H1 (cell line): ENCODE results near the gene ZBTB9.

Source experiments
- BRCA1 ChIP-seq: IDR thresholded peaks from 2 replicates; pipeline ENCODE4 v1.6.1; 2012; ENCODE audit warnings: low read depth, low read length, improper control_type of control experiment
- CBX8 ChIP-seq: fragments of 300-800, 300-1000 bp; sonication (generic); IDR thresholded peaks from 2 replicates; pipeline ENCODE4 v1.7.1; 2016; ENCODE audit warnings: low read depth, low read length, borderline replicate concordance
- CHD1 ChIP-seq: IDR thresholded peaks from 2 replicates; pipeline ENCODE4 v1.6.1; 2012; ENCODE audit warnings: low read depth, low read length, improper control_type of control experiment
- EGR1 ChIP-seq: IDR thresholded peaks from 2 replicates; pipeline ENCODE4 v1.6.1; 2011; ENCODE audit warnings: low read depth, low read length, borderline replicate concordance
- EZH2 ChIP-seq: fragments of 200-600 bp; sonication (generic); IDR thresholded peaks from 2 replicates; pipeline ENCODE4 v1.7.1; 2012; ENCODE audit warnings: low read depth, mild to moderate bottlenecking, moderate library complexity, low read length, inconsistent platforms; ENCODE audit not compliant: severe bottlenecking
- MAFK ChIP-seq: IDR thresholded peaks from 2 replicates; pipeline ENCODE4 v1.6.1; 2012; ENCODE audit warnings: low read depth, mild to moderate bottlenecking, improper control_type of control experiment, low read length
- POLR2A ChIP-seq, 2 experiments: IDR thresholded peaks; 1 replicate in 1 of 2; 2 replicates in 1 of 2; pipeline ENCODE4 v1.6.1; 2011; ENCODE audit warnings: low read depth in 2 of 2, low read length in 2 of 2, mild to moderate bottlenecking in 2 of 2; ENCODE audit errors: control extremely low read depth in 1 of 2
- RAD21 ChIP-seq, 2 experiments: IDR thresholded peaks in 1 of 2; conservative IDR thresholded peaks in 1 of 2; 2 replicates each; pipeline ENCODE4 v1.6.1; 2011; ENCODE audit warnings: low read depth in 2 of 2, low read length in 2 of 2, improper control_type of control experiment in 1 of 2, inconsistent platforms in 1 of 2, mild to moderate bottlenecking in 1 of 2, moderate library complexity in 1 of 2
- RBBP5 ChIP-seq: IDR thresholded peaks from 2 replicates; pipeline ENCODE4 v1.7.1; 2012; ENCODE audit warnings: low read depth, mild to moderate bottlenecking, inconsistent platforms, low read length, moderate library complexity, borderline replicate concordance
- RFX5 ChIP-seq: IDR thresholded peaks from 2 replicates; pipeline ENCODE4 v1.6.1; 2011; ENCODE audit warnings: low read depth, low read length, improper control_type of control experiment, borderline replicate concordance
- SAP30 ChIP-seq: fragments of 300-600 bp; sonication (generic); IDR thresholded peaks from 2 replicates; pipeline ENCODE4 v1.7.1; 2012; ENCODE audit warnings: low read length, moderate library complexity, mild to moderate bottlenecking, inconsistent platforms; ENCODE audit not compliant: insufficient read depth, insufficient replicate concordance
- SUZ12 ChIP-seq: fragments of 200-600 bp; sonication (generic); IDR thresholded peaks from 2 replicates; pipeline ENCODE4 v1.6.1; 2012; ENCODE audit warnings: mild to moderate bottlenecking, inconsistent platforms, low read length, moderate library complexity, mixed read lengths
- TF ChIP-seq, protein P1 (sequence below), 3 experiments: IDR thresholded peaks; 1 replicate in 2 of 3; 2 replicates in 1 of 3; pipeline versions ENCODE4 v1.5.1 to v1.6.1; 2011; ENCODE audit warnings: low read length in 3 of 3, mild to moderate bottlenecking in 3 of 3, inconsistent platforms in 2 of 3, low read depth in 1 of 3, moderate library complexity in 1 of 3; ENCODE audit not compliant: insufficient read depth in 1 of 3; ENCODE audit errors: control extremely low read depth in 1 of 3

DNA sequence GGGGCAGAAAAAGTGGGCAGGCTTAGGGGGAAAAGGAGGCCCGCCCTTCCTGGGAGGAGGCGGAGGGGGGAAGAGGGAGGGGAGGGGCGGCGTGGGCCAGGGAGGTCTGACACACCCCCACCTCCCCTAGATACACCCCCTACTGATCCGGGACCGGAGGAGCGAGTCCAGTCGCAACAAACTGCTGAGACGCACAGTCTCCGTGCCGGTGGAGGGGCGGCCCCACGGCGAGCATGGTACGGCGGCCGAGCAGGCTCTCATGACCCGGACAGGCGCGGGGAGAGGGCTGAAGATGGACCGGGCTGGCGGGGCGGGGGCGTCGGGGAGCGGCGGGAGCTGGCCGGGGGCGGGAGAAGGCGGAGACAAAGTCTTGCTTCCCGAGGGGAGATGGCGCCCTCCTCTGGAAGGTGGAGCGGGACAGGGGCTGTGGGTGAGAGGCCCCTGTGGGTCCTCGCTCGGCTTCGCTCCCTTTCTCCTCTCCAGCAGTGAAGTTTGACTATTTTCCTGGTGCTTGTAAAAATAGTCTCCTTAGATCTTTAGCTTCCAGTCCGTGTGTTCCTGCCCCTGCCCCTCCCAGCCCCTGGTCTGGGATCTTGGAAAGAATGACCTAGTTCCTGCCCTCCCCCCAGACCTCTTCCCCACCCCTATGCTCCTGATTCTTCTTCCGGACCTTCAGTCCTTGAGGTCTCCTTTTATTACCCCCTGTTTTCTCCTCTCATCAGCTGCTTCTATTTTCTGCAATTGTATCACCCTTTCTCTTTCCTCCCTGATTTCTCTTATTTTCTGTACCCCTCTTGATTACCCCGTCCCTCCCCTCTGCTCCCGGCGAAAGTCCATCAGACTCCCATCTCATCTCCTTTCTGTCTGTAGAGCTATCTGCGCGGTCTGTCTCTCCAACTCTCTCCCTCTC, 28.5 kb upstream of the ZBTB9 start:
- TF ChIP-seq RFX5 (no peak), CBX8 (no peak), BRCA1 (no peak), MAFK (no peak), EGR1 (no peak; the same call in 1 of the 2 replicates), RAD21 (IDR thresholded peaks at IDR 0.05 in 1 of 2, conservative IDR thresholded peaks at IDR 0.05 in 1 of 2; ENCODE audit: low read depth in 2 of 2, low read length in 2 of 2) (peak; percentile 62 to 64), EZH2 (no peak), POLR2A (IDR thresholded peaks at IDR 0.05; ENCODE audit: control extremely low read depth in 1 of 2, low read depth in 2 of 2, low read length in 2 of 2) (peak in 1 of 2 experiments; percentile 40; a peak in 1 of 3 replicates), RBBP5 (no peak; the same call in 1 of the 2 replicates), SAP30 (no peak), SUZ12 (no peak), CHD1 (no peak)
- TF ChIP-seq, protein P1, sequence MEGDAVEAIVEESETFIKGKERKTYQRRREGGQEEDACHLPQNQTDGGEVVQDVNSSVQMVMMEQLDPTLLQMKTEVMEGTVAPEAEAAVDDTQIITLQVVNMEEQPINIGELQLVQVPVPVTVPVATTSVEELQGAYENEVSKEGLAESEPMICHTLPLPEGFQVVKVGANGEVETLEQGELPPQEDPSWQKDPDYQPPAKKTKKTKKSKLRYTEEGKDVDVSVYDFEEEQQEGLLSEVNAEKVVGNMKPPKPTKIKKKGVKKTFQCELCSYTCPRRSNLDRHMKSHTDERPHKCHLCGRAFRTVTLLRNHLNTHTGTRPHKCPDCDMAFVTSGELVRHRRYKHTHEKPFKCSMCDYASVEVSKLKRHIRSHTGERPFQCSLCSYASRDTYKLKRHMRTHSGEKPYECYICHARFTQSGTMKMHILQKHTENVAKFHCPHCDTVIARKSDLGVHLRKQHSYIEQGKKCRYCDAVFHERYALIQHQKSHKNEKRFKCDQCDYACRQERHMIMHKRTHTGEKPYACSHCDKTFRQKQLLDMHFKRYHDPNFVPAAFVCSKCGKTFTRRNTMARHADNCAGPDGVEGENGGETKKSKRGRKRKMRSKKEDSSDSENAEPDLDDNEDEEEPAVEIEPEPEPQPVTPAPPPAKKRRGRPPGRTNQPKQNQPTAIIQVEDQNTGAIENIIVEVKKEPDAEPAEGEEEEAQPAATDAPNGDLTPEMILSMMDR (IDR thresholded peaks at IDR 0.05; ENCODE audit: control extremely low read depth in 1 of 3, insufficient read depth in 1 of 3, low read depth in 1 of 3, low read length in 3 of 3), result peak in 2 of 3 experiments; percentile 61 to 63; a peak in 3 of 4 replicates
